Measurements from ENCODE around the gene EIF1AD. TPM values are rescaled to one million over a fixed set of nuclear protein-coding genes. Genes with fewer than 3 reads are reported as not detected.

Gene EIF1AD
- total RNA-seq, 1 experiment from 2014 or later, result 55.2 TPM

GRCh38 chr11:66002648-66003225, 780 bp upstream of the EIF1AD start:
- no TSS peak for BruUV-seq (replicated peaks)
- Histone ChIP-seq H3K79me2 (ENCODE audit: low read depth) (peaks cover 51% of the 10 kb centered on the region), H3F3A (ENCODE audit: insufficient read depth, low read depth) (peaks cover 57% of the 10 kb centered on the region), H4K20me1 (ENCODE audit: insufficient read depth) (peaks cover 7% of the 10 kb centered on the region; the same call in 1 of the 2 replicates), H3K4me1 (replicated peaks; ENCODE audit: insufficient read depth) (peaks cover 14% of the 10 kb centered on the region), H3K9me3 (ENCODE audit: insufficient read depth, low read depth) (no peaks in the 10 kb centered on the region), H2AFZ (peak overlapping the region; percentile 88), H3K9me2 (ENCODE audit: insufficient read depth) (no peaks in the 10 kb centered on the region), H3K36me3 (ENCODE audit: low read depth) (peaks cover 33% of the 10 kb centered on the region), H3K27me3 (ENCODE audit: insufficient read depth, low read depth) (no peaks in the 10 kb centered on the region), H3K27ac (peak overlapping the region; percentile 78), H3K4me3 (peak overlapping the region; percentile 90), H3K4me2 (peak overlapping the region; percentile 99)
- DNase-seq, result peak; percentile 53 to 70
- POLR2A ChIA-PET (ENCODE audit: unreplicated experiment), result interaction anchor here (0.5 to 1.4 kb wide), 6 partner anchors 8 to 265 kb away, joined by 3 to 12 read pairs (median 6); partner anchors contain the start of genes EFEMP2 and FOSL1
- intact Hi-C loops (cut with micrococcal nuclease; ENCODE audit: unreplicated experiment), result loop anchor here (1.0 to 2.0 kb wide), 3 partner anchors 11 to 50 kb away; partner anchors contain the start of gene SF3B2
- CTCF ChIA-PET, result interaction anchor here (0.7 to 1.1 kb wide), 3 partner anchors 20 to 443 kb away, joined by 3 to 11 read pairs (median 4); partner anchors contain the start of gene MUS81
- TF ChIP-seq CTCF (conservative IDR thresholded peaks at IDR 0.05) (no peak; the same call in 1 of the 2 replicates), EZH2 (IDR thresholded peaks at IDR 0.05; ENCODE audit: low read depth) (no peak)

DNA sequence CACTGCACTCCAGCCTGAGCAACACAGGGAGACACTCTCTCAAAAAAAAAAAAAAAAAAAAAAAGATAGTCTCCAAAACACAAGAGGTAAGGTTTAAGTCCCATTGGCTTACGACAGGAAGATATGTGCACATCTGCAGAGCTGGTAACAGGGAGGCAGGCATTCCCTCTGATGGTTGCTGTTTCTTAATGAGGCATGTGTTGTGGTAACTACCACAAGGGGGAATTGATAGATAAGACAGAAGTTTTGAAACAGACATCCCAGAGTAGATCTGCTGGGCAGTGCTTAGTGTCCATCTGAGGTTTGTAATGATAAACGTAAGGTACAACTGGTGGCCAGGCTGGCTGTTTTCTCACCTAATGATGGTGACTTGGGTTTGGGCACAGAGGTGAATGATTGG, 4.7 kb downstream of the EIF1AD start:
- H4K20me1 ChIP-seq (ENCODE audit: insufficient read depth), result peaks cover 7% of the 10 kb centered on the region; the same call in 1 of the 2 replicates
- peaks cover 25% of the 10 kb centered on the region for H3K36me3 ChIP-seq (ENCODE audit: low read depth)
- H3K4me2 ChIP-seq, result no peak overlapping the region
- peaks cover 29% of the 10 kb centered on the region for H3K79me2 ChIP-seq (ENCODE audit: low read depth)
- H2AFZ ChIP-seq, result no peak overlapping the region
- intact Hi-C loops (cut with micrococcal nuclease; ENCODE audit: unreplicated experiment), result no loop called here
- H3K9me2 ChIP-seq (ENCODE audit: insufficient read depth), result no peaks in the 10 kb centered on the region
- no peaks in the 10 kb centered on the region for H3K27me3 ChIP-seq (ENCODE audit: insufficient read depth, low read depth)
- H3K4me1 ChIP-seq (replicated peaks; ENCODE audit: insufficient read depth), result peaks cover 6% of the 10 kb centered on the region
- no peak overlapping the region for H3K27ac ChIP-seq
- DNase-seq, result no peak
- H3K9me3 ChIP-seq (ENCODE audit: insufficient read depth, low read depth), result no peaks in the 10 kb centered on the region
- ChIA-PET POLR2A (ENCODE audit: unreplicated experiment) (no interaction called here), CTCF (no interaction called here)
- no peak overlapping the region for H3K4me3 ChIP-seq
- TF ChIP-seq EZH2 (IDR thresholded peaks at IDR 0.05; ENCODE audit: low read depth) (no peak), CTCF (conservative IDR thresholded peaks at IDR 0.05) (no peak)
- BruUV-seq (replicated peaks), result no TSS peak
- peaks cover 39% of the 10 kb centered on the region for H3F3A ChIP-seq (ENCODE audit: insufficient read depth, low read depth)

DNA sequence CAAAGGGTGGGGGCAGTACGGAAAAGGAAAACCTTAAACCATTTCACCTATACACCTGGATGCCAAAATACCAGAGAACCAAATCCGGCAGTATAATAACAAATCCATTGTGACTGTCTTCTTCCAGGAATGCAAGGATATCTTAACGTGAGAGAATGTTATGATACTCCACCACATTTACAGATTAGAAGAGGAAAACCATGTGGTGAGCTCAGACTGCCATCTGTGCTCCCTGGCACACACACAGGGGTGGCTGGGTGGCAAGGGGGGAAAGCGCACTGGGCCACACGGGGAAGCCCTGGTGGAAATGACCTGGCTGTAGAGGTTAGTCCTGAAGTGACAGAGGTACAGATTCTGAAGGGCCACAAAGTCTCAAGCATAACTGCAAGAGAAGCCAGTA, 9.9 kb downstream of the EIF1AD start:
- Histone ChIP-seq H3K27ac (no peak overlapping the region), H3K9me3 (ENCODE audit: insufficient read depth, low read depth) (no peaks in the 10 kb centered on the region), H3K79me2 (ENCODE audit: low read depth) (no peaks in the 10 kb centered on the region), H2AFZ (no peak overlapping the region), H3K9me2 (ENCODE audit: insufficient read depth) (no peaks in the 10 kb centered on the region), H3K4me1 (replicated peaks; ENCODE audit: insufficient read depth) (no peaks in the 10 kb centered on the region), H3F3A (ENCODE audit: insufficient read depth, low read depth) (peaks cover 32% of the 10 kb centered on the region), H3K27me3 (ENCODE audit: insufficient read depth, low read depth) (no peaks in the 10 kb centered on the region), H4K20me1 (ENCODE audit: insufficient read depth) (no peaks in the 10 kb centered on the region), H3K4me2 (no peak overlapping the region), H3K4me3 (no peak overlapping the region), H3K36me3 (ENCODE audit: low read depth) (0 out of 2 replicates have a peak, but pooled peaks cover 5% of the 10 kb centered on the region)
- BruUV-seq (replicated peaks), result no TSS peak
- POLR2A ChIA-PET (ENCODE audit: unreplicated experiment), result no interaction called here
- intact Hi-C loops (cut with micrococcal nuclease; ENCODE audit: unreplicated experiment), result no loop called here
- DNase-seq, result no peak
- CTCF ChIA-PET, result interaction anchor here (0.7 kb wide), 1 partner anchor 139 kb away, joined by 4 read pairs; no protein-coding TSS in a partner anchor
- TF ChIP-seq EZH2 (IDR thresholded peaks at IDR 0.05; ENCODE audit: low read depth) (no peak), CTCF (conservative IDR thresholded peaks at IDR 0.05) (no peak)

All from PC-9 (cell line).